GM03348 (cell line): ENCODE measurements around the gene NFKB1.

Experiments
- DNase-seq: peaks from one replicate; pipeline ENCODE4 v3.0.0; 2012; ENCODE audit warnings: low spot score

The NFKB1 gene

GRCh38 chr4:102533348-102533747, 32.2 kb downstream of the NFKB1 start:
- no peak for DNase-seq

DNA sequence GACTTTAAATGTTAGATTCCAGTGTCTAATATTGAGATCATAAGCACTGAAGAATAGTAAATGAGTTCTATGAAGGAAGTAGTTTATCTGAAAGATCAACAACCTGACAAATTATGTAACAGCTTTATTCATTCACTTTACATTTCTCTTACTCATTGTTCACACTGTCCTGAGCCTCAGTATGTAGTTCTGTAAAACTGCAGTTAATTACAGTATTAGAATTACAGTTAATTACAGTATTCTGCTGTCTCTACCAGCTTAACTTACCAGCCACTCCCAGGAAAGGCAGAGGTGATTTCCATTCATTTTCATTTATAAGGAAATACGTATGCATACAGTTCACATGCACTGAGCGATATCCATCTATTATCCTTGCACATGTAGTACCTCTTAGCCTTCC, 32.7 kb downstream of the NFKB1 start:
- DNase-seq: no peak

DNA sequence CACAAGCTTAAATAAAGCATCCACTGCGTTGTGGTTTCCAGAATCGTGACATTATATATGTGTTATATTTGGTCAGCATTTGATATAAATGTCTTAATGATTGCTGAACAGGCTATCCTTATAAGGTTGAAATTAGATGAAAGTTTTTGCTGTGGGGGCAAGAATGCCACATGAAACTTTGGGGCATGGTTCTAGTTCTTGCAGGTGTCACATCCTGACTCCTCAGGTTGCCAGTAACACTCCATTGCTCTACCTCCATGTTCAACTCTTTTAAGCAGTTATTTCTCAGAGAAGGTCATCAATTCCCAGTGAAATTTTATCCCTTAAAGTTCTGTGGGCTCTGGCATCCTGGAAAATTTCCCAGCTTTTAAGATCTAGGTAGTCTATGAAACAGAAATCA, 33.7 kb downstream of the NFKB1 start:
- no peak for DNase-seq

DNA sequence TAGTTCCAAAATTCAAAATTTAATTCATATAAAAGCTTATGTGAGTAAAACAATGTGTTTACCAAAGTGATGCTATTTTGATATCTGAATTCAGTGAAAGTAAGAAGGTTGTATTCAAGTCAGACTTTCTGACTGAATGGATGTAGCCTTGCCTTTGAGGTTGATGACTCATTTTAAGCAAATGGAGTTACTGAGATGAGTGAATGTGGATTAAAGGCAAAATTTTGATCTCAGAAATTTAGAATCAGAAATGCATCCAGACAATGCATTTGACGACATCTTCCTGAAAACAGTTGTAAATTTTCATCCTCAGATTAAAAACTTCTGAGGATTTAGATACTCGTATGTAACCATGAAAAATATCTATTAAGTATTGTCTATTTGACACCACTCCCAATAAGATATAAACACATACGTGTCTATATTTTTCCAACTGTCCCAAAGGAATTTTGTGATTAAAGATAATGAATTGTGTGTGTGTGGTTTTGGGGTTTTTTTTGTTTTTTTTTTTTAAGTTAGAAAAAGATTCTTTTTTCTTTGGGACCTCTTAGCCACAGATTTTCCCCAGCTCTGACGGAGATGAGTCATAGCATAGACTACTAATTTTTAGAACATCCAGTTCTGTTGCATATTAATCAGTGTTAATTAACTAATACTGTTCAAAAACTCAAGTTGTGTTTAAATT, 34.4 kb downstream of the NFKB1 start:
- DNase-seq: peak; percentile 37

DNA sequence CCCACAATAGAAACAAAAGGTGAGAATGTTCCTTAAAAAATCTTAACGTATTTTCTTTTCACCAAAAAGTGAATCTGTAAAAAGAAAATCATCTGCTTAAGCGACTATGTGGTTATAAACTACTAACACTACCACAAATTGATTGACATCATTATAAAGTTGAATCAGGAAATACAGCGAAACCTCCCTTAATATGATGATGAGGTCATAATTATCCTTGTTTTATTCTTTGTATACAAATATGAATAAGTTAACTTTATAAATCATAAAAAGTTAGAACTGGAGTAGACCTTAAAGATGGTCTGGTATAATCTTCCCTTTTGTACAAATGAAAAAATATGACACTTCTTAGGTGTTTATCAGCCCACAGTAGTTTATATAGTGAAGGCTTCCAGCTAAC, 35.6 kb downstream of the NFKB1 start:
- no peak for DNase-seq

GRCh38 chr4:102537269-102537668, 36.1 kb downstream of the NFKB1 start:
- no peak for DNase-seq

DNA sequence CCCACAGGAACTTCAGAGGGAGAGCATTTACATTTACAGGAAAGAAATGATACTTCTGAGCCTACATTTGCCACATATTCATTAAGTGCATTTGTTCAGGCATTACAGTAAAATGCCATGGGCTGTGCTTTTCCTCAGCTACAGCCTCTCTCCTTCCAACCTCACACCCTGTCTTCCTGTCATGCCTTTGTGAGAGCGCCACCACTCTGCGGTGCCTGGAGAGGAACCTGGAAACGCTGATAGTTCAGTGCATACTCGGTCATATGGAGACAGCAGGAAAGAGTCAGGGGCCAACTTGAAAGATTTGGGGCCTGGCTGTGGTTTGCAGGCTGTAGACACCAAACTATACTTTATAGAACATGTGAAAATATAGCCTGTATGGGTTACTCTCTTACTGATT, 40.5 kb downstream of the NFKB1 start:
- DNase-seq: no peak

DNA sequence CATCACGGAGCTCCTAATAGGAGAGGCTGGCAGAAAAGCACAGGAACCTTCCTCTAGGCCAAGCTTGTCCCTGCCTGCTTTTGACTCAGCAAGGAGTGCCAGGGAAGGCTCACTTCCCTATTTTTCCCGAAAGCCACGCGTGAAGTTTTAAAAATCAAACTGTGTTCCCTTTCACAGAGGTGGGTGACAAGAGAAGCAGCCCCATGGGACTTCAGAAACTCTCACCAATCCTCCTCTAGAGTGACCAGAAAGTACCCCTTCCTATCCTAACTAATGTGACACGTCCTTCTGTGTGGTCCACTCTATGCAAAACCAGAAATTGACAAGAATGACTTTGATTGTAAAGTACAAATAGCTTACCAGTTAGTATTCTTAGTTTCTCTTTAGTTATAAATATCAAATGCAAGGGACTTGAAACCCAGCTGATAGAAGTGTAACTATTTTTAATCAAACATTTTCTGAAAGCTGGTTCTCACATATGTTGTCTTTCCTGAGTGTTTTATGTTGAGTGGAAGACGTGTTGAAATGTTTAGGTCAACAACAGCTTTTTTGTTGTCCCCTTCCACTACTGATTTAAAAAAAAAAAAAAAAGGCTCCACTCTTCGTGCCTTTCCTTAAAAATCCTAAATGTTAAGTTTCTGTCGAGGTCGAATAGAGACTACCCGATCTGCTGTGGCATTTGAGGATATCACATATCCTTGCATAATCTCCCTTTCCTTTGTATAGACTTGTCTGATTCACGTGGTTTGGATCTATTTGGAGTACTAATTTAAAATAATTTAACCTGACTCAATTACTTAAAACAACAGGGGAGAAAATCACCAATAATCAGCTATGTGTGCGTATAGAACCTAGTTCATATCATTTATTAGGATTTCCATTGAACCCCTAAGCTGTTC, 42.1 kb downstream of the NFKB1 start:
- DNase-seq: no peak

DNA sequence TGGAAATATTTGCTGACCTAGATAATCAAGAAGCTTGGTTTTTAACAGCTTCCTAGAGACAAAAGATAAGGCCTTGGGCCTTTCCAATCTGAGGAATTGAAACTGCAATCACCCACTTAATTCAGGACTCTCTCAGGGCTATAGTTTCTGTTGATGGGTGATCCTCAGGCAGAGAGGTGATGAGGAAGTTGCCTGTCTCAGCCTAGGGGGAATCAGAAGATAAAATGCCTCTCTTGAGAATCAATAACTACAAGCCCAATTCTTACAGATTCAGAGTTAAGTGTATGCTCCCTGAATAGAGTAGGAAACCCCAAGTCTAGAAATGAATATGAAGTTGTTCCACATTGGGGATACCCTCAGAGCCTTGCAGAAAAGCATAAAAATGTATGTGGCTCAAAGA, 45.5 kb downstream of the NFKB1 start:
- DNase-seq: no peak

GRCh38 chr4:102547973-102548372, 46.8 kb downstream of the NFKB1 start:
- no peak for DNase-seq

- no peak for DNase-seq
These were observed 50.9 kb downstream of the NFKB1 start for GRCh38 chr4:102551958-102552565.

GRCh38 chr4:102552781-102553180, 51.6 kb downstream of the NFKB1 start:
- DNase-seq: no peak

- no peak for DNase-seq
These were observed 52.8 kb downstream of the NFKB1 start for GRCh38 chr4:102553982-102554381.

DNA sequence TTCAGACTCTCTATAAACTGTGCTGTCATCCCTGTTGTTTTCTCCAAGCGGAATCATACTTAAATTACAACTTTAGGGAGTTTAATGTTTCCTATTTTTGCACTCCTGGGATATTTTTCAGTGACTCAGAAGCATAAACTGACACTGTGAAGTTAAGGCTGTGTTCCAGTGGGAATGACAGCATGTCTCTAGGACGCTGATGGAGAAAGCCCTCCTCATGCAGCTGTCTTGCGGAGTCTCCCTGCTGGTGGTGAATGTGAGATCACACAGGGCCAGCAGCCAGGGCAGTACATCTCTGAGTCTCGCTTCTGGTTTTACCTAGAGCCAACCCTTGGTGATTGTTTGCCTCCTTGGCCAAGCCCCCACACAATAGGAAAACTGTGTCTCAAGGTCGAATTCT, 53.3 kb downstream of the NFKB1 start:
- DNase-seq: peak; percentile 66

- no peak for DNase-seq
These were observed 53.8 kb downstream of the NFKB1 start for GRCh38 chr4:102554992-102555391.

GRCh38 chr4:102557636-102558035, 56.5 kb downstream of the NFKB1 start:
- no peak for DNase-seq

DNA sequence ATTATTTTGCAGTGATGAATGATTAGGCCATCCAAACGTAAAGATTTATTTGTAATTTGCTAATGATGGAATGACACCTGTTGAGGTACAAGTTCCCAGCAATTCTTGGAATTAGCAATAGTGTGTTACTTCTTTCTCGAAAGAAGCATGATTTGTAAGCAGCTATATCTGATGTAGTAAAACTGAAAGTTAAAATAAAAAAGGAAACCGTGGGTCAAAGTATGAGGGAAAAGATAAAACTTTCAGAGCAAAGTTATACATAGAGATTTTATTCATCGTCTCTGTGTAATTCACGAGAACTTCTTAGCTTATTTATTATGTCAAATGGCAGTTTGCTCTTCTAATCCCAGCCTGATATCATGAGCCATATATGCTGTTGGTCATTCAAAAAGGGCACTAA, 59.0 kb downstream of the NFKB1 start:
- no peak for DNase-seq

DNA sequence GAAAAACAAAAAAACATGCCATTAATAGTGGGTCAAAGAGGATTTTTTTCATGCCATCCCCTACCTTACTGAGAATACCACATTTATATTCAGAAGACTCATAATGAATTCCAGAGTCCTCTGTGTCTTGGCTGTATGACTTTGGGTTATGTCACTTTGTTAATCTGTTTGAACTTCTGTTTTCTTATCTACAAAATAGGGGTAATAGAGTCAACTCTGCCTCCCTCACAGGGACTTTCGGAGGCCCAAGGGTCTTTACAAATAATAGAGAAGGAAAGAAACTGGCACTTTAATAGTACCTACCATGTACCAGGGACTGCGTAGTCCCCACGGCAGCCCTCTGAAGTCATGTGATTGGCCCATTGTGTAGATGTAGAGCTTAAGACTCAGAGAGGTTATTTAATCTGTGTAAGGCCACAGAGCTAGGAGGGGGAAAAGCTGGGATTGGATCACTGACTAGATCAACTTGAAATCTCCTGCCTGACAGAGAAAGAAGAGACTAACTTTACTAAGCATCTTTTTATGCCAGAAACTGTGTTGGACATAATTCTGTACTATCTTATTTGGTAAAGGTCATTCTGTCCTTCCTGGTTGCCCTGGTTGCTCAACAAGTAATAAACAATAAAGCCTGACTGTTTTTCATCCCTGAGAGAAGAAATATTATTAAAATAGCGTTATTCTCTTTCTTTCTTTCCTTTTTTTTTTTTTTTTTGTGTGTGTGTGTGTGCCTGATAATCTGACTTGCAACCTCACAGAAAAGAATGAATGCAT, 59.6 kb downstream of the NFKB1 start:
- no peak for DNase-seq

- peak; percentile 20 for DNase-seq
These were observed 61.8 kb downstream of the NFKB1 start for GRCh38 chr4:102563000-102563399.

GRCh38 chr4:102564399-102565059, 63.4 kb downstream of the NFKB1 start:
- peak; percentile 41 for DNase-seq

- no peak for DNase-seq
These were observed 64.5 kb downstream of the NFKB1 start for GRCh38 chr4:102565696-102566095.

DNA sequence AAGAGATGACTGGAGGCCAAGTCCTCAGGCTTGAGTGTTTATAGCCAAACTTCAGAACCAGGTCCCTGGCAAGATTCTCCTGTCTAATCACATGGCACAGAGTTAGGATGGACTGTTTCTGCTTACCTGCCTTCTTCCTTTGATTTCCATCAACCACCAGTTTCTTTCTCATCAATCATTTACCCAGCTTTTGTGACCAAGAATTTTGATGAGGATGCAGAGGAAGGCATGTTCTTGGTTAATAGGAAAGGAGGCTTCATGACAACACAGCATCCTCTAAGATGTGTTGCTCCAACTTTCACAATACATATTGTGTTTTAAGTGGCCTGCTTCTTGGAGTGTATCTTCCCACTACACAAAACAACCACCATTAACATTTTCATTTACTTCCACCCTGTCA, 65.3 kb downstream of the NFKB1 start:
- DNase-seq: no peak
